Gastrocnemius medialis (tissue), 4 donors: ENCODE results near the gene ZNHIT1.

Experiments used
- CTCF ChIP-seq, 5 experiments: fragments of 450-650 bp in 3 of 5; fragments of 200-600 bp in 2 of 5; sonication (generic) in 2 of 5; IDR thresholded peaks in 4 of 5; conservative IDR thresholded peaks in 1 of 5; 1 replicate in 4 of 5; 2 replicates in 1 of 5; pipeline ENCODE4 v1.5.1; 2016 to 2019; ENCODE audit warnings: antibody characterized with exemption in 5 of 5, mild to moderate bottlenecking in 3 of 5, moderate library complexity in 3 of 5
- POLR2A ChIP-seq, 2 donors: fragments of 450-650 bp; IDR thresholded peaks; one replicate each; pipeline ENCODE4 v1.6.1; 2017; ENCODE audit warnings: antibody characterized with exemption in 2 of 2, mild to moderate bottlenecking in 2 of 2, moderate library complexity in 2 of 2

- TF ChIP-seq CTCF (IDR thresholded peaks at IDR 0.05 in 4 of 5, conservative IDR thresholded peaks at IDR 0.05 in 1 of 5) (no peak), POLR2A (IDR thresholded peaks at IDR 0.05) (no peak)
Observed at GRCh38 chr7:101222275-101222830, 4.4 kb downstream of the ZNHIT1 start.
